ENCODE results near the gene ABHD1. TPM values are rescaled to one million over a fixed set of nuclear protein-coding genes. Genes with fewer than 3 reads are reported as not detected.
A peak's percentile ranks its signal among the peaks of the same experiment; 100 is the strongest.

Gene ABHD1
- total RNA-seq, 3 donors from 2014 or later (not counting 1 experiment from before 2014, with no cell fraction given), result 0.88 to 2.4 (median 1.2) TPM

DNA sequence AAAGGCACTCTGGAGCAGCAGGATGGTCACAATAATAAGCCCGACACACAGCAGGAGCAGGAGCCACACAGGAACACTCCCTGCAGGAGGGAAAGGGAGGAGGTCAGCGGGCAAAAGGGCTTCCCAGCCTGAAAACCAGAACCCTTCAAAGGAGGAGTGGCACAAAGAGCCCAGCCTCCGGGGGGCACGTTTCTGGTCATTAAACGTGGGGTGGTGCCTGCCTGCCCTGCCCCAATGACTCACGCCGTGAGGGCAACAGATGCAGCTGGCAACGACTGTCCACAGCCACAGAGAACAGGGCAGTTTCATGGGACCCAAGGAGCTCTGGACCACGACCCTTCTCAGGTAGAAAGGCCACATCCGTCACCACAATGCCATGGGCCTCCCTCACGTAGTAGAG is 7.8 kb downstream of the ABHD1 start:
- ATAC-seq (no peak), DNase-seq (peak in 1 of 2 donors; percentile 1)
- H3K4me1 Mint-ChIP-seq, result peaks cover 18 to 34% of the 10 kb centered on the region in 2 donors
- TF ChIP-seq CTCF (IDR thresholded peaks at IDR 0.05), result no peak
- H3K9me3 Mint-ChIP-seq, result no peaks in the 10 kb centered on the region
- H3K4me3 Mint-ChIP-seq, result no peak overlapping the region
- Histone ChIP-seq H3K4me3 (ENCODE audit: low read length) (no peak overlapping the region), H3K9me3 (ENCODE audit: control insufficient read depth, insufficient read depth, low read length) (no peaks in the 10 kb centered on the region), H3K27me3 (ENCODE audit: control insufficient read depth, insufficient read depth, low read length) (no peaks in the 10 kb centered on the region), H3K36me3 (ENCODE audit: control insufficient read depth, insufficient read depth, low read length) (peaks cover 29% of the 10 kb centered on the region), H3K27ac (ENCODE audit: low read length) (no peak overlapping the region), H3K4me1 (ENCODE audit: control insufficient read depth, insufficient read depth, low read length) (peaks cover 24% of the 10 kb centered on the region)
- H3K27ac Mint-ChIP-seq, result no peak overlapping the region
- no peaks in the 10 kb centered on the region for H3K36me3 Mint-ChIP-seq
- no peaks in the 10 kb centered on the region for H3K27me3 Mint-ChIP-seq (ENCODE audit: low read depth in 2 of 2)
- WGBS (ENCODE audit: insufficient coverage), result 95% methylated on average over 11 of the region's 11 CpGs
- intact Hi-C loops (cut with micrococcal nuclease), result loop anchor here (5.0 to 10.0 kb wide), 2 partner anchors 47 to 79 kb away; partner anchors contain the start of genes AGBL5 and KHK

DNA sequence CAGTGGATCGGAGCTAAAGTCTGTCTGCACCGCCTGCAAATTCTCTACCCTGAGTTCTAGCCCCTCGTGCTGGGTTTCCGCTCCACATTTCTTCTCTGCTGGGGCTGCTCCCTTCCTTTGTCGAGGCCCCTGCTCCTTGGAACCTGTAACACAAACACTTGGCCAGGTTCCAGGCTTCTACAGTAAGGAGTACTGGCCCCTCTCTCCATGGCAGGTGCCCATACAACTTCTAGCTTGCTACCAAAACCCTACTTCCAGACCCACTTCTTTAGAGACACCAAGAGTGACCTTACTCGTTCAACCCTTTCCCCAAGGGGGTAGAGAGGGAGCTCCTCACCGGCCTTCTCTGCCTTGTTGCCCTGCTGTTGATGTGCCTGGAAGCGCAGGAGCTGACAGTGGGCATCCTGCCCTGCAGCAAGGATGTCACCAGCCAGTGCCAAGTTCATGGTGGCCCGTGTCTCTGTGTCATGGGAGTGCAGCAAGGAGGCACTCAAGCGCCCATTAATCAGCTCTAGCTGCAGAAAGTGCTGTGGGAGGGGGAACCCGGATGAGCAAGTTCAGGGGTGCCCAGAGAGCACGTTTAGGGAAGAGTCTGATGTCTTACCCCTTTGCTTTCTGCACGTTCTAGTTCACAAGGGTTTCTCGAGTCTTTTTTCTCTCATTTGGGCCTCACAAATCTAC is 9.7 kb downstream of the ABHD1 start:
- H3K36me3 ChIP-seq (ENCODE audit: control insufficient read depth, insufficient read depth, low read length), result peaks cover 29% of the 10 kb centered on the region
- no peak overlapping the region for H3K27ac ChIP-seq (ENCODE audit: low read length)
- peak overlapping the region; percentile 70 for H3K4me3 ChIP-seq (ENCODE audit: low read length)
- peaks cover 24% of the 10 kb centered on the region for H3K4me1 ChIP-seq (ENCODE audit: control insufficient read depth, insufficient read depth, low read length)
- H3K27me3 Mint-ChIP-seq (ENCODE audit: low read depth in 2 of 2), result no peaks in the 10 kb centered on the region
- peak overlapping the region; percentile 94 to 97 for H3K27ac Mint-ChIP-seq
- no peak for TF ChIP-seq CTCF (IDR thresholded peaks at IDR 0.05)
- ATAC-seq, result no peak
- no peaks in the 10 kb centered on the region for H3K27me3 ChIP-seq (ENCODE audit: control insufficient read depth, insufficient read depth, low read length)
- intact Hi-C loops (cut with micrococcal nuclease), result loop anchor here (5.0 to 10.0 kb wide), 2 partner anchors 49 to 81 kb away; partner anchors contain the start of genes AGBL5 and KHK
- H3K36me3 Mint-ChIP-seq, result no peaks in the 10 kb centered on the region
- no peaks in the 10 kb centered on the region for H3K9me3 Mint-ChIP-seq
- no peaks in the 10 kb centered on the region for H3K9me3 ChIP-seq (ENCODE audit: control insufficient read depth, insufficient read depth, low read length)
- WGBS (ENCODE audit: insufficient coverage), result 56% methylated on average over 14 of the region's 14 CpGs
- peak overlapping the region; percentile 97 for H3K4me3 Mint-ChIP-seq
- DNase-seq, result peak in 1 of 2 donors; percentile 44
- H3K4me1 Mint-ChIP-seq, result peaks cover 18 to 34% of the 10 kb centered on the region in 2 donors

- no peak for TF ChIP-seq CTCF (IDR thresholded peaks at IDR 0.05)
- Mint-ChIP-seq H3K9me3 (no peaks in the 10 kb centered on the region), H3K4me1 (peaks cover 18 to 30% of the 10 kb centered on the region in 2 donors), H3K4me3 (peak within 1 kb of the TSS; percentile 97), H3K27ac (peak within 1 kb of the TSS; percentile 94 to 97), H3K27me3 (ENCODE audit: low read depth in 2 of 2) (no peaks in the 10 kb centered on the region), H3K36me3 (no peaks in the 10 kb centered on the region)
- Histone ChIP-seq H3K4me1 (ENCODE audit: control insufficient read depth, insufficient read depth, low read length) (peaks cover 24% of the 10 kb centered on the region), H3K9me3 (ENCODE audit: control insufficient read depth, insufficient read depth, low read length) (no peaks in the 10 kb centered on the region), H3K27ac (ENCODE audit: low read length) (peak within 1 kb of the TSS; percentile 71), H3K27me3 (ENCODE audit: control insufficient read depth, insufficient read depth, low read length) (no peaks in the 10 kb centered on the region), H3K4me3 (ENCODE audit: low read length) (peak within 1 kb of the TSS; percentile 70), H3K36me3 (ENCODE audit: control insufficient read depth, insufficient read depth, low read length) (peaks cover 29% of the 10 kb centered on the region)
- DNase-seq (peak; percentile 98 to 99), ATAC-seq (peak; percentile 96 to 98 (median 97))
- WGBS (ENCODE audit: insufficient coverage), result under 1% methylated on average over 86 of the region's 86 CpGs
- intact Hi-C loops (cut with micrococcal nuclease), result loop anchor here (1.0 to 10.0 kb wide), 4 partner anchors 11 to 82 kb away; partner anchors contain the start of genes ABHD1, AGBL5, ATRAID and KHK
Observed at GRCh38 chr2:27133905-27134780, 10.5 kb downstream of the ABHD1 start, which contains the start of gene PREB. Gene PREB (minus strand): TSS chr2:27134636. CDS start chr2:27134421, 215 bp downstream.
